Bronchial smooth muscle cell (primary cell): ENCODE measurements around the gene OR5C1. TPM values are rescaled to one million over a fixed set of nuclear protein-coding genes. Genes with fewer than 3 reads are reported as not detected.

Source experiments
- total RNA-seq: library from RNA; depleted of rRNA; stranded (reverse); fragments of >200 nt; gene quantifications from 2 replicates; pipeline ENCODE4 v1.2.1, GENCODE V29; 2014

Gene OR5C1
- total RNA-seq, result not detected in 2 replicates

GRCh38 chr9:122788831-122789230, at the start of gene OR5C1:
Gene OR5C1 (plus strand): TSS chr9:122788933. CDS start chr9:122788933, 0 bp downstream.

GRCh38 chr9:122742003-122742402, 46.7 kb upstream of the OR5C1 start, which contains the start of gene OR1L6:
Gene OR1L6 (plus strand): TSS chr9:122742303. CDS start chr9:122749848, 7,545 bp downstream.

GRCh38 chr9:122800066-122801060, 11.6 kb downstream of the OR5C1 start, which contains the start of gene OR1K1:
Gene OR1K1 (plus strand): TSS chr9:122800123. CDS start chr9:122800123, 0 bp downstream.

Other genes starting within 250 kb of the OR5C1 start
- not detected in 2 replicates for gene OR1N2, start 235.8 kb upstream of the OR5C1 start, total RNA-seq
- gene OR1L8, start 205.5 kb upstream of the OR5C1 start, total RNA-seq, result under 0.01 TPM in 1 of 2 replicates, not detected in the other
- not detected in 2 replicates for gene OR1Q1, start 174.2 kb upstream of the OR5C1 start, total RNA-seq
- 0.17 TPM in 1 of 2 replicates, not detected in the other for gene OR1B1, start 131.3 kb upstream of the OR5C1 start, total RNA-seq
- gene OR1L1, start 127.2 kb upstream of the OR5C1 start, total RNA-seq, result not detected in 2 replicates
- gene OR1L3, start 113.8 kb upstream of the OR5C1 start, total RNA-seq, result not detected in 2 replicates
- gene OR1L4, start 64.9 kb upstream of the OR5C1 start, total RNA-seq, result not detected in 2 replicates
- not detected in 2 replicates for gene OR1L6, start 46.6 kb upstream of the OR5C1 start, total RNA-seq
- gene OR1K1, start 11.2 kb downstream of the OR5C1 start, total RNA-seq, result not detected in 2 replicates
- gene PDCL, start 39.7 kb downstream of the OR5C1 start, total RNA-seq, result 37.7 and 55.8 TPM in 2 replicates
- gene RC3H2, start 116.4 kb downstream of the OR5C1 start, total RNA-seq, result 21.9 and 25.7 TPM in 2 replicates
- 8.2 and 12.6 TPM in 2 replicates for gene ZBTB6, start 124.4 kb downstream of the OR5C1 start, total RNA-seq
- gene ZBTB26, start 142.6 kb downstream of the OR5C1 start, total RNA-seq, result 2.1 and 2.5 TPM in 2 replicates
- 36.6 and 37.7 TPM in 2 replicates for gene RABGAP1, start 152.1 kb downstream of the OR5C1 start, total RNA-seq
- gene GPR21, start 244.7 kb downstream of the OR5C1 start, total RNA-seq, result 0.69 and 1.1 TPM in 2 replicates